GM23338 (cell line): ENCODE measurements around the gene PAX3. TPM values are rescaled to one million over a fixed set of nuclear protein-coding genes. Genes with fewer than 3 reads are reported as not detected.

Source experiments
- ATAC-seq: fragments of 200-7000 bp; cut with Tn5 transposase; 3 replicates; pipeline ENCODE4 v1.9.1; 2020
- DNase-seq: peaks from one replicate; pipeline ENCODE4 v3.0.0-alpha.2; 2015; ENCODE audit warnings: low spot score
- H2AFZ ChIP-seq: fragments of 200-600 bp; sonication (generic); 2 replicates; pipeline ENCODE4 v1.8.0; 2016; ENCODE audit warnings: antibody characterized with exemption, mild to moderate bottlenecking, moderate library complexity
- H3F3A ChIP-seq: fragments of 200-600 bp; sonication (generic); replicated peaks from 2 replicates; pipeline ENCODE4 v1.8.0; 2017; ENCODE audit warnings: antibody characterized with exemption, mixed run types, low read depth
- H3K27ac ChIP-seq: fragments of 200-600 bp; sonication (generic); 2 replicates; pipeline ENCODE4 v1.6.1; 2016; ENCODE audit warnings: low read depth
- H3K27me3 ChIP-seq: fragments of 200-600 bp; sonication (generic); 2 replicates; pipeline ENCODE4 v1.8.0; 2016; ENCODE audit warnings: mild to moderate bottlenecking, mixed run types, moderate library complexity; ENCODE audit not compliant: insufficient read depth
- H3K36me3 ChIP-seq: fragments of 200-600 bp; sonication (generic); 2 replicates; pipeline ENCODE4 v1.8.0; 2016; ENCODE audit warnings: mild to moderate bottlenecking; ENCODE audit not compliant: insufficient read depth
- H3K4me1 ChIP-seq: fragments of 200-600 bp; sonication (generic); 2 replicates; pipeline ENCODE4 v1.8.0; 2016; ENCODE audit warnings: mild to moderate bottlenecking, moderate library complexity; ENCODE audit not compliant: insufficient read depth
- H3K4me2 ChIP-seq: fragments of 200-600 bp; sonication (generic); 2 replicates; pipeline ENCODE4 v1.7.1; 2017; ENCODE audit warnings: mixed run types
- H3K4me3 ChIP-seq: fragments of 200-600 bp; sonication (generic); 2 replicates; pipeline ENCODE4 v1.6.1; 2016; ENCODE audit warnings: mixed run types
- H3K79me2 ChIP-seq: fragments of 200-600 bp; sonication (generic); replicated peaks from 2 replicates; pipeline ENCODE4 v1.8.0; 2017; ENCODE audit warnings: mild to moderate bottlenecking; ENCODE audit not compliant: insufficient read depth
- H3K9me2 ChIP-seq: fragments of 200-600 bp; sonication (generic); 2 replicates; pipeline ENCODE4 v1.8.0; 2017; ENCODE audit not compliant: insufficient read depth
- H4K20me1 ChIP-seq: fragments of 200-600 bp; sonication (generic); replicated peaks from 2 replicates; pipeline ENCODE4 v1.8.0; 2017; ENCODE audit warnings: mild to moderate bottlenecking; ENCODE audit not compliant: insufficient read depth
- H3K27ac Mint-ChIP-seq: 2 replicates; pipeline ENCODE4 v1.8.0; 2020; ENCODE audit warnings: inconsistent platforms, mild to moderate bottlenecking, moderate library complexity, mixed read lengths
- H3K27me3 Mint-ChIP-seq: 3 replicates; pipeline ENCODE4 v1.8.0; 2022; ENCODE audit warnings: low read depth, mild to moderate bottlenecking, moderate library complexity, mixed read lengths, inconsistent platforms; ENCODE audit not compliant: insufficient read depth, poor library complexity
- H3K36me3 Mint-ChIP-seq: 3 replicates; pipeline ENCODE4 v1.8.0; 2021; ENCODE audit warnings: low read depth, mild to moderate bottlenecking, inconsistent platforms, moderate library complexity, mixed read lengths
- H3K4me1 Mint-ChIP-seq: 3 replicates; pipeline ENCODE4 v1.8.0; 2020; ENCODE audit warnings: mild to moderate bottlenecking, inconsistent platforms, mixed read lengths
- H3K4me3 Mint-ChIP-seq: 3 replicates; pipeline ENCODE4 v1.8.0; 2021; ENCODE audit warnings: moderate library complexity, mild to moderate bottlenecking, inconsistent platforms, mixed read lengths
- H3K9me3 Mint-ChIP-seq: 3 replicates; pipeline ENCODE4 v1.8.0; 2020; ENCODE audit warnings: moderate library complexity, mild to moderate bottlenecking, inconsistent platforms, mixed read lengths
- CREB1 ChIP-seq: fragments of 250-450 bp; sonication (Bioruptor Pico); IDR thresholded peaks from 2 replicates; pipeline ENCODE4 v1.5.0; 2020; ENCODE audit warnings: low read depth, mild to moderate bottlenecking, moderate library complexity
- CTCF ChIP-seq, 2 experiments: fragments of 200-600 bp in 1 of 2; sonication (generic) in 1 of 2; conservative IDR thresholded peaks; 2 replicates each; pipeline versions ENCODE4 v1.5.1 to v1.6.1; 2016 to 2017; ENCODE audit warnings: antibody characterized with exemption in 2 of 2, low read depth in 2 of 2, mild to moderate bottlenecking in 2 of 2, moderate library complexity in 1 of 2
- ETS1 ChIP-seq: IDR thresholded peaks from 2 replicates; pipeline ENCODE4 v1.6.1; 2016; ENCODE audit warnings: antibody characterized with exemption
- EZH2 ChIP-seq: fragments of 200-600 bp; sonication (generic); IDR thresholded peaks from one replicate; pipeline ENCODE4 v1.8.0; 2017; ENCODE audit warnings: antibody characterized with exemption, mild to moderate bottlenecking, low read depth; ENCODE audit not compliant: unreplicated experiment
- EZH2phosphoT487 ChIP-seq: fragments of 200-600 bp; sonication (generic); IDR thresholded peaks from one replicate; pipeline ENCODE4 v1.8.1; 2018; ENCODE audit warnings: antibody characterized with exemption; ENCODE audit not compliant: unreplicated experiment
- JUNB ChIP-seq: IDR thresholded peaks from one replicate; pipeline ENCODE4 v1.6.1; 2016; ENCODE audit warnings: antibody characterized with exemption; ENCODE audit not compliant: unreplicated experiment
- NANOG ChIP-seq: IDR thresholded peaks from 2 replicates; pipeline ENCODE4 v1.6.1; 2016; ENCODE audit warnings: antibody characterized with exemption, borderline replicate concordance
- POLR2AphosphoS5 ChIP-seq: IDR thresholded peaks from 2 replicates; pipeline ENCODE4 v1.6.1; 2016; ENCODE audit warnings: antibody characterized with exemption, low read depth
- REST ChIP-seq: IDR thresholded peaks from one replicate; pipeline ENCODE4 v1.6.1; 2018; ENCODE audit warnings: antibody characterized with exemption; ENCODE audit not compliant: unreplicated experiment
- STAT1 ChIP-seq: IDR thresholded peaks from one replicate; pipeline ENCODE4 v1.6.1; 2016; ENCODE audit warnings: antibody characterized with exemption; ENCODE audit not compliant: unreplicated experiment
- ZNF114 ChIP-seq: fragments of 250-450 bp; sonication (Bioruptor Pico); IDR thresholded peaks from 2 replicates; pipeline ENCODE4 v1.5.0; 2020; ENCODE audit warnings: mild to moderate bottlenecking, moderate library complexity
- ZNF331 ChIP-seq: fragments of 250-450 bp; sonication (Bioruptor Pico); IDR thresholded peaks from 2 replicates; pipeline ENCODE4 v1.5.0; 2020; ENCODE audit warnings: low read depth, mild to moderate bottlenecking, moderate library complexity
- polyA plus RNA-seq: library from polyadenylated mRNA; unstranded; fragments of >200 nt; fragmentation: Nextera tagmentation; extraction: Ambion mirVana; gene quantifications from 2 replicates; pipeline ENCODE4 v1.2.1, GENCODE V29; 2016
- total RNA-seq: library from RNA; depleted of rRNA; stranded (reverse); fragments of >200 nt; shearing (Covaris generic); gene quantifications from 2 replicates; pipeline ENCODE4 v1.2.3, GENCODE V29; 2014

Gene PAX3
- total and polyA plus RNA-seq, 2 experiments from 2014 or later = not detected

GRCh38 chr2:222217712-222218111 is 81.1 kb downstream of the PAX3 start:
- Histone ChIP-seq H3K79me2 (no peaks in the 10 kb centered on the region), H3K27ac (no peak overlapping the region), H3K36me3 (no peaks in the 10 kb centered on the region), H4K20me1 (no peaks in the 10 kb centered on the region), H3K4me1 (no peaks in the 10 kb centered on the region; the same call in 1 of the 2 replicates), H3K4me2 (no peak overlapping the region), H2AFZ (no peak overlapping the region), H3F3A (no peaks in the 10 kb centered on the region), H3K4me3 (no peak overlapping the region), H3K9me2 (no peaks in the 10 kb centered on the region), H3K27me3 (no peaks in the 10 kb centered on the region)
- no peaks in the 10 kb centered on the region for H3K27me3 Mint-ChIP-seq
- no peaks in the 10 kb centered on the region for H3K36me3 Mint-ChIP-seq
- H3K4me1 Mint-ChIP-seq = no peaks in the 10 kb centered on the region
- H3K27ac Mint-ChIP-seq = no peak overlapping the region
- no peak overlapping the region for H3K4me3 Mint-ChIP-seq
- DNase-seq (no peak), ATAC-seq (no peak)
- no peak for TF ChIP-seq POLR2AphosphoS5
- no peak for TF ChIP-seq EZH2phosphoT487
- TF ChIP-seq JUNB = no peak
- TF ChIP-seq REST = no peak
- no peaks in the 10 kb centered on the region for H3K9me3 Mint-ChIP-seq

- no peak overlapping the region for H3K27ac ChIP-seq
- no peak overlapping the region for H2AFZ ChIP-seq
- H3K36me3 ChIP-seq = no peaks in the 10 kb centered on the region
- Mint-ChIP-seq H3K27me3 (no peaks in the 10 kb centered on the region), H3K27ac (no peak overlapping the region), H3K36me3 (no peaks in the 10 kb centered on the region), H3K4me1 (no peaks in the 10 kb centered on the region), H3K9me3 (no peaks in the 10 kb centered on the region), H3K4me3 (no peak overlapping the region)
- no peaks in the 10 kb centered on the region for H3K27me3 ChIP-seq
- no peaks in the 10 kb centered on the region for H3K79me2 ChIP-seq
- no peaks in the 10 kb centered on the region for H4K20me1 ChIP-seq
- ATAC-seq (no peak), DNase-seq (no peak)
- no peaks in the 10 kb centered on the region; the same call in 1 of the 2 replicates for H3K4me1 ChIP-seq
- H3F3A ChIP-seq = no peaks in the 10 kb centered on the region
- H3K9me2 ChIP-seq = peaks cover 3% of the 10 kb centered on the region; the same call in 1 of the 2 replicates
- H3K4me3 ChIP-seq = no peak overlapping the region
- no peak overlapping the region for H3K4me2 ChIP-seq
- TF ChIP-seq STAT1 (no peak), NANOG (no peak), ZNF331 (CRISPR knock-in tag) (no peak), JUNB (no peak), CREB1 (CRISPR knock-in tag) (no peak), ZNF114 (CRISPR knock-in tag) (no peak), REST (no peak), ETS1 (no peak), EZH2phosphoT487 (no peak), CTCF (conservative IDR thresholded peaks at IDR 0.05; ENCODE audit: low read depth in 2 of 2) (no peak), EZH2 (no peak), POLR2AphosphoS5 (no peak)
Measured at GRCh38 chr2:222214885-222215284, 83.9 kb downstream of the PAX3 start.
